Endothelial cell of umbilical vein (primary cell): ENCODE data around the gene SCAMP2. TPM values are rescaled to one million over a fixed set of nuclear protein-coding genes. Genes with fewer than 3 reads are reported as not detected.

Experiments
- BruUV-seq: library from RNA; stranded (reverse); fragments of 400-500 nt; replicated peaks from 2 replicates; lab custom pipeline; 2021; lab: Mats Ljungman, UMichigan
- CTCF ChIA-PET: fragments of 300-600, 350-600 bp; sonication (Branson Sonifier 250); formaldehyde crosslinking; loops from one replicate; lab custom pipeline; 2021; ENCODE audit warnings: antibody characterized with exemption, inconsistent platforms; lab: Charles Lee
- POLR2A ChIA-PET: fragments of 300-600, 350-600 bp; sonication (Branson Sonifier 250); formaldehyde crosslinking; loops from one replicate; lab custom pipeline; 2021; ENCODE audit warnings: antibody characterized with exemption, inconsistent platforms; lab: Charles Lee
- DNase-seq: peaks from one replicate; pipeline ENCODE4 v3.0.0-alpha.2; 2011; ENCODE audit warnings: low read depth, low spot score
- FAIRE-seq: peaks from 2 replicates; lab custom pipeline; 2011; peaks lifted over from hg19 to GRCh38; lab: Jason Lieb, UNC
- H2AFZ ChIP-seq: 2 replicates; pipeline ENCODE4 v1.6.0; 2012; ENCODE audit warnings: low read depth, low read length, control low read depth, inconsistent platforms
- H3K27ac ChIP-seq: 2 replicates; pipeline ENCODE4 v1.5.1; 2011; ENCODE audit warnings: low read depth, mild to moderate bottlenecking, control low read depth, low read length, moderate library complexity; ENCODE audit not compliant: insufficient read depth
- H3K27me3 ChIP-seq, 2 experiments: 2 replicates each; pipeline versions ENCODE4 v1.6.0 to v1.6.1; 2011; ENCODE audit warnings: low read length in 2 of 2, mixed read lengths in 1 of 2; ENCODE audit not compliant: control insufficient read depth in 2 of 2, insufficient read depth in 2 of 2
- H3K36me3 ChIP-seq, 2 experiments: 2 replicates in 1 of 2; 3 replicates in 1 of 2; pipeline ENCODE4 v1.5.1; 2011; ENCODE audit warnings: low read length in 2 of 2, mild to moderate bottlenecking in 1 of 2, moderate library complexity in 1 of 2; ENCODE audit not compliant: control insufficient read depth in 2 of 2, insufficient read depth in 2 of 2; ENCODE audit errors: extremely low read depth in 1 of 2
- H3K4me1 ChIP-seq: 3 replicates; pipeline ENCODE4 v1.5.1; 2011; ENCODE audit warnings: mild to moderate bottlenecking, low read length; ENCODE audit not compliant: control insufficient read depth, insufficient read depth; ENCODE audit errors: extremely low read depth
- H3K4me2 ChIP-seq: 2 replicates; pipeline ENCODE4 v1.6.1; 2011; ENCODE audit warnings: low read length, control low read depth, mixed read lengths; ENCODE audit not compliant: insufficient read depth
- H3K4me3 ChIP-seq, 3 experiments: fragments of 200-600 bp in 1 of 3; sonication (generic), shearing (Covaris generic) in 1 of 3; replicated peaks in 1 of 3; 2 replicates each; pipeline ENCODE4 v1.5.1; 2011 to 2016; ENCODE audit warnings: control low read depth in 3 of 3, low read length in 3 of 3, mild to moderate bottlenecking in 2 of 3, inconsistent platforms in 1 of 3, low read depth in 1 of 3, moderate library complexity in 1 of 3; ENCODE audit not compliant: insufficient read depth in 1 of 3
- H3K79me2 ChIP-seq: 2 replicates; pipeline ENCODE4 v1.6.0; 2012; ENCODE audit warnings: low read length, inconsistent platforms; ENCODE audit not compliant: control insufficient read depth, insufficient read depth
- H3K9ac ChIP-seq: replicated peaks from 2 replicates; pipeline ENCODE3; 2011; ENCODE audit warnings: low read length, control low read depth; ENCODE audit not compliant: insufficient read depth; ENCODE audit errors: extremely low read depth
- H3K9me1 ChIP-seq: replicated peaks from 3 replicates; pipeline ENCODE4 v1.6.0; 2011; ENCODE audit warnings: mild to moderate bottlenecking, low read length; ENCODE audit not compliant: control insufficient read depth, insufficient read depth; ENCODE audit errors: extremely low read depth
- H3K9me3 ChIP-seq: replicated peaks from 2 replicates; pipeline ENCODE4 v1.5.1; 2012; ENCODE audit warnings: low read length, inconsistent platforms; ENCODE audit not compliant: control insufficient read depth, insufficient read depth
- H4K20me1 ChIP-seq: replicated peaks from 2 replicates; pipeline ENCODE3; 2011; ENCODE audit warnings: mild to moderate bottlenecking, low read length; ENCODE audit not compliant: control insufficient read depth, insufficient read depth; ENCODE audit errors: extremely low read depth
- CTCF ChIP-seq, 2 donors: IDR thresholded peaks; 1 replicate in 1 of 2; 2 replicates in 1 of 2; pipeline ENCODE4 v1.5.1; 2011; ENCODE audit warnings: low read length in 2 of 2, mild to moderate bottlenecking in 2 of 2, moderate library complexity in 2 of 2, control low read depth in 1 of 2, inconsistent platforms in 1 of 2, low read depth in 1 of 2; ENCODE audit not compliant: insufficient read depth in 1 of 2; ENCODE audit errors: extremely low read depth in 1 of 2
- EZH2 ChIP-seq: IDR thresholded peaks from 2 replicates; pipeline ENCODE4 v1.6.1; 2012; ENCODE audit warnings: borderline replicate concordance, low read depth, mild to moderate bottlenecking, moderate library complexity, low read length, inconsistent platforms; ENCODE audit not compliant: severe bottlenecking
- FOS ChIP-seq: IDR thresholded peaks from 2 replicates; pipeline ENCODE4 v1.6.1; 2011; ENCODE audit warnings: mild to moderate bottlenecking, low read length, moderate library complexity, borderline replicate concordance; ENCODE audit not compliant: insufficient read depth
- JUN ChIP-seq: IDR thresholded peaks from 2 replicates; pipeline ENCODE4 v1.6.1; 2011; ENCODE audit warnings: borderline replicate concordance, low read depth; ENCODE audit not compliant: insufficient read length, insufficient read depth
- MAX ChIP-seq: IDR thresholded peaks from 2 replicates; pipeline ENCODE4 v1.6.1; 2011; ENCODE audit not compliant: insufficient read depth, insufficient read length
- dilution Hi-C: fragments of 300-500 bp; cut with MboI; formaldehyde crosslinking; loops from one replicate; pipeline ENCODE4 v1.15.0; 2019; ENCODE audit warnings: low sequenced_read_pairs; ENCODE audit not compliant: extremely low pct_ligation_motif_present
- intact Hi-C: fragments of 100-400 bp; cut with micrococcal nuclease; formaldehyde crosslinking; loops from one replicate; pipeline ENCODE4 v1.10.0; 2022
- polyA plus RNA-seq, 4 experiments: library from polyadenylated mRNA; depleted of rRNA in 3 of 4; stranded (reverse) in 3 of 4; unstranded in 1 of 4; fragments of >200 nt; gene quantifications; 2 replicates each; pipeline versions ENCODE4 v1.2.1 to v1.2.3, GENCODE V29; 2011 to 2012; ENCODE audit warnings: missing spikeins in 1 of 4
- total RNA-seq: library from RNA; stranded (reverse); gene quantifications from 2 replicates; pipeline ENCODE4 v1.2.3, GENCODE V29; 2021

SCAMP2 gene
- total and polyA plus RNA-seq, 2 donors (not counting 3 experiments of a cell fraction or from before 2014, with no cell fraction given), result 67.3 to 256 TPM

- H3K79me2 ChIP-seq, result no peaks in the 10 kb centered on the region
- POLR2A ChIA-PET, result no interaction called here
- peaks cover 4 to 10% of the 10 kb centered on the region in 2 experiments for H3K27me3 ChIP-seq
- CTCF ChIA-PET, result interaction anchor here (0.7 to 1.4 kb wide), 2 partner anchors 62 to 64 kb away, joined by 3 to 14 read pairs; no protein-coding TSS in a partner anchor
- TF ChIP-seq FOS (no peak), CTCF (IDR thresholded peaks at IDR 0.05; ENCODE audit: extremely low read depth in 1 of 2, insufficient read depth in 1 of 2, low read depth in 1 of 2, low read length in 2 of 2) (no peak), MAX (no peak), JUN (no peak), EZH2 (no peak)
- no peaks in the 10 kb centered on the region for H3K9me1 ChIP-seq
- H3K36me3 ChIP-seq, result peaks cover 0 to 4% of the 10 kb centered on the region in 2 experiments
- H3K4me3 ChIP-seq, result no peak overlapping the region
- dilution Hi-C loops, result no loop called here
- no peak overlapping the region for H3K27ac ChIP-seq
- no peak overlapping the region for H2AFZ ChIP-seq
- H3K4me2 ChIP-seq, result no peak overlapping the region
- intact Hi-C loops, result no loop called here
- BruUV-seq, result no TSS peak
- no peaks in the 10 kb centered on the region for H3K4me1 ChIP-seq
- H3K9ac ChIP-seq, result no peak overlapping the region
- no peak for DNase-seq
- H3K9me3 ChIP-seq, result no peaks in the 10 kb centered on the region
- no peak for FAIRE-seq
- no peaks in the 10 kb centered on the region for H4K20me1 ChIP-seq
Observed at GRCh38 chr15:74832826-74833225, 40.3 kb downstream of the SCAMP2 start.
